MCF 10A (cell line): Measurements from ENCODE around the gene SSBP2. TPM values are rescaled to one million over a fixed set of nuclear protein-coding genes. Genes with fewer than 3 reads are reported as not detected.

Experiments
- BruUV-seq: library from RNA; stranded (reverse); fragments of 400-500 nt; replicated peaks from 2 replicates; lab custom pipeline; 2021; lab: Mats Ljungman, UMichigan
- CTCF ChIA-PET: fragments of 300-600 bp; sonication (Branson Sonifier 250); formaldehyde crosslinking; extraction: SDS; loops from one replicate; lab custom pipeline; 2021; ENCODE audit warnings: antibody characterized with exemption, inconsistent platforms; lab: Yijun Ruan, JAX
- POLR2A ChIA-PET: fragments of 300-600, 350-650 bp; sonication (Branson Sonifier 250); formaldehyde crosslinking; extraction: SDS; loops from one replicate; lab custom pipeline; 2020; ENCODE audit warnings: antibody characterized with exemption, inconsistent platforms; lab: Yijun Ruan, JAX
- DNase-seq: peaks from one replicate; pipeline ENCODE4 v3.0.0-alpha.2; 2018; ENCODE audit not compliant: unreplicated experiment
- H3K27ac Mint-ChIP-seq: one replicate; pipeline ENCODE4 v1.8.0; 2022; ENCODE audit warnings: mild to moderate bottlenecking, low read depth, mixed read lengths; ENCODE audit not compliant: unreplicated experiment
- H3K27me3 Mint-ChIP-seq: one replicate; pipeline ENCODE4 v1.8.0; 2022; ENCODE audit warnings: mixed read lengths; ENCODE audit not compliant: insufficient read depth, unreplicated experiment
- H3K36me3 Mint-ChIP-seq: one replicate; pipeline ENCODE4 v1.8.0; 2022; ENCODE audit warnings: mild to moderate bottlenecking, moderate library complexity, mixed read lengths; ENCODE audit not compliant: insufficient read depth, unreplicated experiment
- H3K4me1 Mint-ChIP-seq: one replicate; pipeline ENCODE4 v1.8.0; 2022; ENCODE audit warnings: mixed read lengths; ENCODE audit not compliant: insufficient read depth, unreplicated experiment
- H3K4me3 Mint-ChIP-seq: one replicate; pipeline ENCODE4 v1.8.0; 2022; ENCODE audit warnings: mild to moderate bottlenecking, moderate library complexity, mixed read lengths; ENCODE audit not compliant: unreplicated experiment
- H3K9me3 Mint-ChIP-seq: one replicate; pipeline ENCODE4 v1.8.0; 2022; ENCODE audit warnings: mixed read lengths; ENCODE audit not compliant: unreplicated experiment
- intact Hi-C: fragments of 100-400 bp; cut with micrococcal nuclease; formaldehyde crosslinking; loops from 2 replicates; pipeline ENCODE4 v1.14.1; 2022
- total RNA-seq: library from RNA; stranded (reverse); gene quantifications from 2 replicates; pipeline ENCODE4 v1.2.3, GENCODE V29; 2022
- TF ChIP-seq, protein P1 (sequence below): fragments of 200-600 bp; IDR thresholded peaks from one replicate; pipeline ENCODE4 v1.8.0; 2022; ENCODE audit warnings: antibody characterized with exemption, mild to moderate bottlenecking; ENCODE audit not compliant: unreplicated experiment

SSBP2 gene
- total RNA-seq, 1 experiment from 2014 or later = 52.7 TPM

DNA sequence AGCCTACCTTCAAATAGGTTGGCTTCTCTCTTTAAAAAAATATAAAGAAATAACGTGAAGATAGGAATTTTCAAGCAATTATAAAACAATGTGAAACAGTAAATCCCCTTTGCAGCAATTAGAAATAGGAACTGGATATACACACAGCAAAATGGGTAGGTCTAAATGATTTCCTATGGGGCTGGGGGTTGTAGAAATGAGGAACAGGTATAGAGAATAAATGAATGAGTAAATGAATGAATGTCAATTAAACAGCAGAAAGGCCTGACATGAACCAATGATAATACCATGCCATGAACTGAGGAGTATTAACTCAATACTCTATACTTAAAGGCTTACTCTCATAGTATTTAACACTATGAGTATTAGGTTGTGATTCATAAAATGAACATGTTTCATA, 21.6 kb downstream of the SSBP2 start:
- no peak for DNase-seq
- peaks cover 6% of the 10 kb centered on the region for H3K36me3 Mint-ChIP-seq
- H3K4me1 Mint-ChIP-seq = peaks cover 21% of the 10 kb centered on the region
- CTCF ChIA-PET = no interaction called here
- BruUV-seq = no TSS peak
- H3K9me3 Mint-ChIP-seq = no peaks in the 10 kb centered on the region
- POLR2A ChIA-PET = interaction anchor here (0.6 kb wide), 1 partner anchor 15 kb away, joined by 4 read pairs; no protein-coding TSS in a partner anchor
- TF ChIP-seq, protein P1, sequence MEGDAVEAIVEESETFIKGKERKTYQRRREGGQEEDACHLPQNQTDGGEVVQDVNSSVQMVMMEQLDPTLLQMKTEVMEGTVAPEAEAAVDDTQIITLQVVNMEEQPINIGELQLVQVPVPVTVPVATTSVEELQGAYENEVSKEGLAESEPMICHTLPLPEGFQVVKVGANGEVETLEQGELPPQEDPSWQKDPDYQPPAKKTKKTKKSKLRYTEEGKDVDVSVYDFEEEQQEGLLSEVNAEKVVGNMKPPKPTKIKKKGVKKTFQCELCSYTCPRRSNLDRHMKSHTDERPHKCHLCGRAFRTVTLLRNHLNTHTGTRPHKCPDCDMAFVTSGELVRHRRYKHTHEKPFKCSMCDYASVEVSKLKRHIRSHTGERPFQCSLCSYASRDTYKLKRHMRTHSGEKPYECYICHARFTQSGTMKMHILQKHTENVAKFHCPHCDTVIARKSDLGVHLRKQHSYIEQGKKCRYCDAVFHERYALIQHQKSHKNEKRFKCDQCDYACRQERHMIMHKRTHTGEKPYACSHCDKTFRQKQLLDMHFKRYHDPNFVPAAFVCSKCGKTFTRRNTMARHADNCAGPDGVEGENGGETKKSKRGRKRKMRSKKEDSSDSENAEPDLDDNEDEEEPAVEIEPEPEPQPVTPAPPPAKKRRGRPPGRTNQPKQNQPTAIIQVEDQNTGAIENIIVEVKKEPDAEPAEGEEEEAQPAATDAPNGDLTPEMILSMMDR = no peak
- H3K27me3 Mint-ChIP-seq = no peaks in the 10 kb centered on the region
- intact Hi-C loops = no loop called here
- no peak overlapping the region for H3K27ac Mint-ChIP-seq
- no peak overlapping the region for H3K4me3 Mint-ChIP-seq

DNA sequence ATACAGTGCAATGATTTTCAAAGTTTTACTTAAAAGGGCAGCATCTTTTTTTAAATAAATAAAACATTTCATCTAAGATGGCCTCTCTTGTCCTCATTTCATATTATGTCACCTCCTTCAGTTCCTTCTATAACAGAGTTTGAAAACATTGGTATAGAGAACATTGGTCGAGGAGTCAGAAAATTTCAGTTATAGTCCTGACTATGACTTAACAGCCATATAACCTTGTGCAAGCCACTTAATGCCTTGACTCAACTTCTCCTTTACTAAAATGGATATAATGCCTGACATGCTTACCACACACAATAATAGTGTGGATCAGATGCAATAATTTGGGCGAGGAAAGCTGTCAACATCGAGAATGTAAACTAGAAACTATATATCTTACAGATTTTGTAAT, 22.6 kb downstream of the SSBP2 start:
- TF ChIP-seq, protein P1 = no peak
- H3K27ac Mint-ChIP-seq = no peak overlapping the region
- H3K36me3 Mint-ChIP-seq = peaks cover 13% of the 10 kb centered on the region
- H3K4me1 Mint-ChIP-seq = peaks cover 21% of the 10 kb centered on the region
- ChIA-PET CTCF (interaction anchor here (0.7 kb wide), 1 partner anchor 110 kb away, joined by 3 read pairs; no protein-coding TSS in a partner anchor), POLR2A (no interaction called here)
- H3K9me3 Mint-ChIP-seq = no peaks in the 10 kb centered on the region
- intact Hi-C loops = no loop called here
- no peaks in the 10 kb centered on the region for H3K27me3 Mint-ChIP-seq
- DNase-seq = no peak
- no TSS peak for BruUV-seq
- no peak overlapping the region for H3K4me3 Mint-ChIP-seq

DNA sequence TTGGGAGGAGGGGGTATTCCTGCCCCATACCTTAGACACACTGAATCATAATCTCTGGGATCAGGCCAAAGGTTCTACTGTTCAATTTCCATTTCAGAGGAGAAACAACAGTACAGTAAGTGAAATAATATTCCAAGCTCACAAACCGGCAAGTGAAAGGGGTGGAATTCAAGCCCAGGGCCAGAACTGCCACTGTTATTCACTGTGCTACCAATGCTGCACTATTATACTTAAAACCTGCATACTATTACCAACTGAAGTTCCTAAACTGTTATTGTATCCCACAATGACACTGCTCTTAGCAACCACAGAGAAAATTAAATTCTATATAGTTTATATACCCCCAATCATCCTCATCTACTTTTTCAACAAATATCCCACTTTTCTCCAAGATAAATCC, 24.6 kb downstream of the SSBP2 start:
- Mint-ChIP-seq H3K4me3 (no peak overlapping the region), H3K9me3 (no peaks in the 10 kb centered on the region), H3K27me3 (no peaks in the 10 kb centered on the region), H3K36me3 (peaks cover 13% of the 10 kb centered on the region), H3K4me1 (peaks cover 22% of the 10 kb centered on the region), H3K27ac (no peak overlapping the region)
- TF ChIP-seq, protein P1 = no peak
- no peak for DNase-seq
- ChIA-PET POLR2A (no interaction called here), CTCF (no interaction called here)
- intact Hi-C loops = no loop called here
- no TSS peak for BruUV-seq

DNA sequence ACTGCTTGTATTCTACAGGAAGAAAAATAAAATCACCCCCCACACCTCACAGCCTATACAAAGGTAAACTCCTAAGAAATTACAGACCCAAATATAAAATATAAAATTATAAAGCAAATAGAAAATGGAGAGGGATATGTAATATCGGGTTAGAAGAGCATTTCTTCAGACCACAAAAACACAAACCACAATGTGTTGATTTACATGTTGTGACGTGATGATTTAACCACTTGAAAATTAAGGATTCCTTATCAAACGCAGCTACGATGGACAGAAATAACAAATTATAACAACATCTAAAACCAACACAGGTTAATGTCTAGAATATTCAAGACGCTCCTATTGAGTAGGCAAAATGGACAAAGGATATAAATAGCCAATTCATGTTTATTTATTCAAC, 26.3 kb downstream of the SSBP2 start:
- no TSS peak for BruUV-seq

More for the DNA sequence above, 26.3 kb downstream of the SSBP2 start:
- TF ChIP-seq, protein P1 = no peak
- no peak for DNase-seq
- Mint-ChIP-seq H3K4me3 (no peak overlapping the region), H3K27ac (no peak overlapping the region), H3K36me3 (peaks cover 13% of the 10 kb centered on the region), H3K9me3 (no peaks in the 10 kb centered on the region), H3K27me3 (no peaks in the 10 kb centered on the region), H3K4me1 (peaks cover 28% of the 10 kb centered on the region)
- POLR2A ChIA-PET = interaction anchor here (1.1 kb wide), 1 partner anchor 504 kb away, joined by 3 read pairs; no protein-coding TSS in a partner anchor
- intact Hi-C loops = no loop called here
- CTCF ChIA-PET = no interaction called here
